Right atrium auricular region (tissue), 2 donors: Measurements from ENCODE around the gene LMF1. TPM values are rescaled to one million over a fixed set of nuclear protein-coding genes. Genes with fewer than 3 reads are reported as not detected.

Experiments
- DNase-seq: peaks from one replicate; pipeline ENCODE4 v3.0.0-alpha.2; 2019; ENCODE audit warnings: low spot score
- H3K27ac ChIP-seq, 2 donors: fragments of 200-600 bp; sonication (generic); 1 replicate in 1 of 2; 2 replicates in 1 of 2; pipeline ENCODE4 v1.5.1; 2016 to 2019
- H3K27me3 ChIP-seq, 2 donors: fragments of 200-600 bp; sonication (generic); one replicate each; pipeline versions ENCODE4 v1.5.1 to v1.6.0; 2017 to 2019
- H3K36me3 ChIP-seq: fragments of 200-600 bp; sonication (generic); one replicate; pipeline ENCODE4 v1.5.1; 2016
- H3K4me1 ChIP-seq, 2 donors: fragments of 200-600 bp; sonication (generic); one replicate each; pipeline versions ENCODE4 v1.5.1 to v1.6.0; 2017 to 2019
- H3K4me3 ChIP-seq, 2 donors: fragments of 200-600 bp; sonication (generic); 1 replicate in 1 of 2; 2 replicates in 1 of 2; pipeline ENCODE4 v1.5.1; 2017 to 2019; ENCODE audit warnings: mild to moderate bottlenecking in 1 of 2, moderate library complexity in 1 of 2
- H3K9me3 ChIP-seq, 2 donors: fragments of 200-600 bp; sonication (generic); one replicate each; pipeline ENCODE4 v1.5.1; 2019
- CTCF ChIP-seq, 2 donors: fragments of 200-600 bp; sonication (generic); IDR thresholded peaks; one replicate each; pipeline ENCODE4 v1.5.1; 2019; ENCODE audit warnings: antibody characterized with exemption in 2 of 2
- total RNA-seq, 2 donors: library from RNA; depleted of rRNA; stranded (reverse); fragments of >200 nt; gene quantifications; one replicate each; pipeline ENCODE4 v1.1.0, GENCODE V29; 2016

Gene LMF1
- total RNA-seq, 2 donors from 2014 or later = 11.9 to 14.1 TPM

GRCh38 chr16:898216-898615, 72.6 kb downstream of the LMF1 start:
- no peak for DNase-seq
- H3K36me3 ChIP-seq = no peaks in the 10 kb centered on the region

DNA sequence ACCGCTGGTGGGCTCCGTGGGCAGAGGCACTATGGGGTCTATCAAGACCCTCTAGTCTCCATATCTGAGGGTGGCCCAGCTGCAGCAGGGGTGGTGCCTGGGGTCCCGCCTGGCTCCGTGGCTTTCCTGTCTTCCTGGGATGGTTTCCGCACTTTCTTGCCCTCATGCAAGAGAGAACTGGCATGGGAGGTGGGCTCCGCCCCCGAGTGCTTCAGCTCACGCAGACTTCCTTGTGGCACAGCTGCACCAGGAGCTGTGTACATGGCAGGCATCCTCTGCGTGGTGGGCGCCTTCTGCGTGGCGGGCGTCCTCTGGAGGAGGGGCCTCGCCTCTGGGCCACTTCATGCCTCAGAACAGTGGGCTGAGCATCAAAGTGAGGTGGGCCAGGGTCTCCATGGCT, 73.1 kb downstream of the LMF1 start:
- no peak for TF ChIP-seq CTCF (IDR thresholded peaks at IDR 0.05)
- DNase-seq = no peak
- Histone ChIP-seq H3K36me3 (no peaks in the 10 kb centered on the region), H3K27ac (no peak overlapping the region), H3K4me1 (no peaks in the 10 kb centered on the region), H3K4me3 (no peak overlapping the region), H3K9me3 (no peaks in the 10 kb centered on the region), H3K27me3 (no peaks in the 10 kb centered on the region)

More at GRCh38 chr16:898216-898615, 72.6 kb downstream of the LMF1 start:
- Histone ChIP-seq H3K27ac (no peak overlapping the region), H3K27me3 (no peaks in the 10 kb centered on the region), H3K9me3 (no peaks in the 10 kb centered on the region), H3K4me1 (no peaks in the 10 kb centered on the region), H3K4me3 (no peak overlapping the region)
- TF ChIP-seq CTCF (IDR thresholded peaks at IDR 0.05) = no peak

DNA sequence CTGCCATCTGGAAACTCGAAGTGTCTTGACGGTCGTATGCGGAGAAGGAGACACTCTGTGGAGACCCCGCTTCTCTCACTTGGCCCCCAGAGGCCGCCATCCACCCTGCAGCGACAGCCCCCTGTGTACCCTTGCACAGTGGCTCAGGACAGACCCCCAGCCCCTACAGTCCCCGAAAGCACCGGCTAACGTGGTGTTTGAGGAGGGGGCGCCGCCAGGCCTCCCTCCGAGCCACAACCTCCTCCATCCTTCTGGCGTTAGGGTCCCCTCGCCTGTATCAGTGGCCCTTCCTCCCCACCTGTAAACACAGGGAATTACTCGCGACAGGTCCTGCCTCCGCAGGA, 73.6 kb downstream of the LMF1 start:
- no peak overlapping the region for H3K4me3 ChIP-seq
- no peaks in the 10 kb centered on the region for H3K9me3 ChIP-seq
- DNase-seq = no peak
- H3K36me3 ChIP-seq = no peaks in the 10 kb centered on the region
- H3K27me3 ChIP-seq = no peaks in the 10 kb centered on the region
- TF ChIP-seq CTCF (IDR thresholded peaks at IDR 0.05) = no peak
- H3K4me1 ChIP-seq = no peaks in the 10 kb centered on the region
- H3K27ac ChIP-seq = no peak overlapping the region

- Histone ChIP-seq H3K27ac (no peak overlapping the region), H3K36me3 (no peaks in the 10 kb centered on the region), H3K27me3 (no peaks in the 10 kb centered on the region), H3K4me1 (no peaks in the 10 kb centered on the region), H3K9me3 (no peaks in the 10 kb centered on the region), H3K4me3 (no peak overlapping the region)
- no peak for DNase-seq
- no peak for TF ChIP-seq CTCF (IDR thresholded peaks at IDR 0.05)
Observed at GRCh38 chr16:896261-897199, 74.3 kb downstream of the LMF1 start.

GRCh38 chr16:895371-895770, 75.4 kb downstream of the LMF1 start:
- Histone ChIP-seq H3K4me3 (no peak overlapping the region), H3K27ac (no peak overlapping the region), H3K36me3 (no peaks in the 10 kb centered on the region)

More at GRCh38 chr16:895371-895770, 75.4 kb downstream of the LMF1 start:
- DNase-seq = no peak
- no peak for TF ChIP-seq CTCF (IDR thresholded peaks at IDR 0.05)
- no peaks in the 10 kb centered on the region for H3K4me1 ChIP-seq
- H3K9me3 ChIP-seq = no peaks in the 10 kb centered on the region
- no peaks in the 10 kb centered on the region for H3K27me3 ChIP-seq
